WERI-Rb-1 (cell line): ENCODE measurements around the gene TTC28.

ENCODE experiments used
- DNase-seq: peaks from one replicate; pipeline ENCODE4 v3.0.0-alpha.2; 2020
- H3K27ac ChIP-seq: fragments of 250-450 bp; sonication (Bioruptor Pico); 2 replicates; pipeline ENCODE4 v1.5.1; 2020; ENCODE audit warnings: mild to moderate bottlenecking, moderate library complexity
- H3K27me3 ChIP-seq: fragments of 250-450 bp; sonication (Bioruptor Pico); 2 replicates; pipeline ENCODE4 v1.5.1; 2021; ENCODE audit warnings: mild to moderate bottlenecking, low read depth, moderate library complexity; ENCODE audit not compliant: insufficient read depth, severe bottlenecking
- H3K36me3 ChIP-seq: fragments of 250-450 bp; sonication (Bioruptor Pico); 2 replicates; pipeline ENCODE4 v1.5.1; 2020; ENCODE audit warnings: mild to moderate bottlenecking, moderate library complexity
- H3K4me3 ChIP-seq: 2 replicates; pipeline ENCODE4 v1.5.1; 2011; ENCODE audit warnings: low read depth, mild to moderate bottlenecking, control low read depth, low read length
- H3K9me3 ChIP-seq: fragments of 250-450 bp; sonication (Bioruptor Pico); 2 replicates; pipeline ENCODE4 v1.5.1; 2021; ENCODE audit warnings: mild to moderate bottlenecking, moderate library complexity; ENCODE audit not compliant: severe bottlenecking
- TF ChIP-seq, protein P1 (sequence below): IDR thresholded peaks from 2 replicates; pipeline ENCODE4 v1.5.1; 2011; ENCODE audit warnings: low read depth, mild to moderate bottlenecking, control low read depth, inconsistent platforms, low read length

Gene TTC28

DNA sequence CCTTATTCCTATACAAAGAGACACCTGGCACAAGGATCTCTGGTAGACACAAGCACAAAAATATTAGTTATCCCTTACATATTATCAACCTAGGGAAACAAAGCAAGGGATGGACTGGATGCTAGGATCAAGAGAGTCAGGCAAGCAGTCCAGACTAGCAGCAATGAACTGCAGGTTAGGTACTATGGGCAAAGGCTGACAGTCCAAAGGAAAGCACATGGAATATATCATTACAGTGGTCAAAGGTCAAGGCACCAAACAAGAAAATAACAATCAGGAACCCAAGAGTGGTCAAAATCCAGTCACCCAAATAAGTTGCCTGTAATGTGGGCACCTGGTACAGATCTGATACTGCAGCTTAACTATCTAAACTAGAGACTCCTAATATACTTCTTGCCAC is 77.7 kb downstream of the TTC28 start:
- Histone ChIP-seq H3K4me3 (no peak overlapping the region), H3K27me3 (no peaks in the 10 kb centered on the region), H3K9me3 (no peaks in the 10 kb centered on the region), H3K27ac (no peak overlapping the region), H3K36me3 (no peaks in the 10 kb centered on the region)
- DNase-seq: no peak
- TF ChIP-seq, protein P1, sequence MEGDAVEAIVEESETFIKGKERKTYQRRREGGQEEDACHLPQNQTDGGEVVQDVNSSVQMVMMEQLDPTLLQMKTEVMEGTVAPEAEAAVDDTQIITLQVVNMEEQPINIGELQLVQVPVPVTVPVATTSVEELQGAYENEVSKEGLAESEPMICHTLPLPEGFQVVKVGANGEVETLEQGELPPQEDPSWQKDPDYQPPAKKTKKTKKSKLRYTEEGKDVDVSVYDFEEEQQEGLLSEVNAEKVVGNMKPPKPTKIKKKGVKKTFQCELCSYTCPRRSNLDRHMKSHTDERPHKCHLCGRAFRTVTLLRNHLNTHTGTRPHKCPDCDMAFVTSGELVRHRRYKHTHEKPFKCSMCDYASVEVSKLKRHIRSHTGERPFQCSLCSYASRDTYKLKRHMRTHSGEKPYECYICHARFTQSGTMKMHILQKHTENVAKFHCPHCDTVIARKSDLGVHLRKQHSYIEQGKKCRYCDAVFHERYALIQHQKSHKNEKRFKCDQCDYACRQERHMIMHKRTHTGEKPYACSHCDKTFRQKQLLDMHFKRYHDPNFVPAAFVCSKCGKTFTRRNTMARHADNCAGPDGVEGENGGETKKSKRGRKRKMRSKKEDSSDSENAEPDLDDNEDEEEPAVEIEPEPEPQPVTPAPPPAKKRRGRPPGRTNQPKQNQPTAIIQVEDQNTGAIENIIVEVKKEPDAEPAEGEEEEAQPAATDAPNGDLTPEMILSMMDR: no peak

DNA sequence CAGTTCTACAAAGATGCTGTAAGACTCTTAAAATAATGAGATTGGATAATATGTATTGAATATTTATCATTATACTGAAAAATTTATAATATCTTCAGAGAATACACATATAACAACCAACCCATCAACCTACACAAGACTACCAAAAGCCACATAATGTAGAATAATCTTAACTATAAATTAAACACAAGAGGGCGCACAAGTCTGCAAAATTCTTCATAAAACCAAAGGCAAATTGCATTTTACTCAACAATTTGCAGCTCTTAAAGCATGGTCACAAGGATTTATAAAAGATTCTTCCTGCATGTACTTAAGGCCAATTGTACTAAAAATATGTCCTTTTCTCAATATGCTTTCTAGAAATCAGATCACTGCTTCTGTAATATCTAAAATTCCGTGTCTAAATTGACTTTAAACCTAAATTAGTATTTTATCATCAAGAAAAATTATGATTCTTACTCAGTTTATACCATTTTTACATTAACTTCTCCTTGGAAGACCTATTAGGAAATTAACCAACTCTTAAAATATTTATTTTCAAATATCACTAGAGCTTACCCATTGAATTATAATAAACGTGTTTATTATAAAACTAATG is 79.0 kb downstream of the TTC28 start:
- no peaks in the 10 kb centered on the region for H3K36me3 ChIP-seq
- H3K27ac ChIP-seq: no peak overlapping the region
- no peaks in the 10 kb centered on the region for H3K9me3 ChIP-seq
- TF ChIP-seq, protein P1: no peak
- no peak for DNase-seq
- H3K27me3 ChIP-seq: no peaks in the 10 kb centered on the region
- H3K4me3 ChIP-seq: no peak overlapping the region

DNA sequence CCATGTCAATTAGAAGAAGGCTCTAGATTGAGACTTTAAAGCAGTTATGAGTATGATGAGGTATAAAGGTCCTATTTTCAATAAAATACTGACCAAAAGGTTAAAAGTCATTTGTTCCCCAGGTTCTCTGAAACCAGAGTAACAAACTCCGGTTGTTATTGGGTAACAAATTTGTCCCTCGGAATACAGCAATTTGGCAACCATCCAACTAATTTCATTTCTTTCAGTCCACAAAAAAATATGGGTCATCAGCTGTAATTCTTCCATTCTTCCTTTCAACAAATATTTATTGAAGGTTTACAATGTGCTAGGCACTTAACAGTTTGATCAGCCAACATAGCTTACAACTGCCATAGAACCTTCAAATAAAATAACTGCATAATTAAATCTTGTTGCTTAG is 79.9 kb downstream of the TTC28 start:
- TF ChIP-seq, protein P1: no peak
- Histone ChIP-seq H3K36me3 (no peaks in the 10 kb centered on the region), H3K9me3 (no peaks in the 10 kb centered on the region), H3K27ac (no peak overlapping the region), H3K27me3 (no peaks in the 10 kb centered on the region), H3K4me3 (no peak overlapping the region)
- no peak for DNase-seq

DNA sequence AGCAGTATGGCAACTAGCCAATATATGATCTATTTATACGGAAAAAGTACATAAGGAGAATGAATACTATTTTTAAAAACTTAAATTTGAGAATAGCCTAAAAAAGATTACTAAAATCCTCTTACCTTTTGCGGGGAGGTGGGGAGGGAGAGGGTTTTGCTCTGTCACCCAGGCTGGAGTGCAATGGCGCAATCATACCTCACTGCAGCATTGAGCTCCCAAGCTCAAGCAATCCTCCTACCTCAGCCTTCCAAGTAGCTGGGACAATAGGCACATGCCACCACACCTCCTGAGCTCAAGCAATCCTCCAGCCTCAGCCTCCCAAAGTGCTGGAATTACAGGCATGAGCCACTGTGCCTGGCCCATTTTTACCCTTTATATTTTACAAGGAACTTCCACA is 82.0 kb downstream of the TTC28 start:
- no peaks in the 10 kb centered on the region for H3K36me3 ChIP-seq
- no peak overlapping the region for H3K4me3 ChIP-seq
- no peaks in the 10 kb centered on the region for H3K9me3 ChIP-seq
- DNase-seq: no peak
- H3K27me3 ChIP-seq: no peaks in the 10 kb centered on the region
- H3K27ac ChIP-seq: no peak overlapping the region
- TF ChIP-seq, protein P1: no peak

DNA sequence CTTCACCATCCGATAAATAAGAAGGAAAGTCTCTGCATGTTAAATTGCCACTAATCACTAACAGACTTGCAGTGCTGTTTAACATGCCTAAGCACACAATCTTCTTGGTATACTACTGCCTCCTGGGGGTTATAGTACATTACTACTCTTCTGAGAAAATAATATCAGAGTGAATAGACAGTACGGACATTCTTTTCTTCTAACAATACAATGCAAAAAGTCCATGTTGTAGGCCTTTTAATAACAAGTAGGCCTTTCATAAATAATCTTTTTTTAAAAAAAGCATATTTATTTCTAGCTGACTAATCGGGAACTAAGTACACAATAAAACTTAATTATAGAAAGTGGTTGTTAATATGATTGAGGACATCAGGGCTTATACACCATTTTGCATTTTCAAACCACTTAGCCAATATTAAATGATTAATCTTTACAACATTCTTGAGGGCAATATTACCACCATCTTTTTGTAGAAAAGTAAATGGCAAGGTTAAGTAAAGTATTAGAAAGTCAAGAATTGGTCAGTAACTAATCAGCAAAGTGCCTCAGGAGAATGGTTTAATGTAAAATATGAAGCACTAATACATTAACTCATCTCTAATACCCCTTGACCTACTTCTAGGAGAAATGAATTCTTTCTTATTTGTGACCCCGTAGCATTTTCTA is 84.7 kb downstream of the TTC28 start:
- Histone ChIP-seq H3K27me3 (no peaks in the 10 kb centered on the region), H3K27ac (no peak overlapping the region), H3K36me3 (no peaks in the 10 kb centered on the region), H3K4me3 (no peak overlapping the region), H3K9me3 (no peaks in the 10 kb centered on the region)
- TF ChIP-seq, protein P1: 0 out of 2 replicates have a peak, but pooled peaks have one; percentile 30
- no peak for DNase-seq
